GM12874 (cell line): ENCODE results near the gene F3.

ENCODE experiments used
- TF ChIP-seq, protein P1 (sequence below): IDR thresholded peaks from 2 replicates; pipeline ENCODE4 v1.5.1; 2011; ENCODE audit warnings: low read depth, mild to moderate bottlenecking, control low read depth, low read length, moderate library complexity; ENCODE audit not compliant: insufficient read depth

The F3 gene

GRCh38 chr1:94522304-94522703 lies 19.3 kb downstream of the F3 start:
- TF ChIP-seq, protein P1, sequence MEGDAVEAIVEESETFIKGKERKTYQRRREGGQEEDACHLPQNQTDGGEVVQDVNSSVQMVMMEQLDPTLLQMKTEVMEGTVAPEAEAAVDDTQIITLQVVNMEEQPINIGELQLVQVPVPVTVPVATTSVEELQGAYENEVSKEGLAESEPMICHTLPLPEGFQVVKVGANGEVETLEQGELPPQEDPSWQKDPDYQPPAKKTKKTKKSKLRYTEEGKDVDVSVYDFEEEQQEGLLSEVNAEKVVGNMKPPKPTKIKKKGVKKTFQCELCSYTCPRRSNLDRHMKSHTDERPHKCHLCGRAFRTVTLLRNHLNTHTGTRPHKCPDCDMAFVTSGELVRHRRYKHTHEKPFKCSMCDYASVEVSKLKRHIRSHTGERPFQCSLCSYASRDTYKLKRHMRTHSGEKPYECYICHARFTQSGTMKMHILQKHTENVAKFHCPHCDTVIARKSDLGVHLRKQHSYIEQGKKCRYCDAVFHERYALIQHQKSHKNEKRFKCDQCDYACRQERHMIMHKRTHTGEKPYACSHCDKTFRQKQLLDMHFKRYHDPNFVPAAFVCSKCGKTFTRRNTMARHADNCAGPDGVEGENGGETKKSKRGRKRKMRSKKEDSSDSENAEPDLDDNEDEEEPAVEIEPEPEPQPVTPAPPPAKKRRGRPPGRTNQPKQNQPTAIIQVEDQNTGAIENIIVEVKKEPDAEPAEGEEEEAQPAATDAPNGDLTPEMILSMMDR, result no peak

- TF ChIP-seq, protein P1, result no peak
Observed at GRCh38 chr1:94519351-94519750, 22.2 kb downstream of the F3 start.

DNA sequence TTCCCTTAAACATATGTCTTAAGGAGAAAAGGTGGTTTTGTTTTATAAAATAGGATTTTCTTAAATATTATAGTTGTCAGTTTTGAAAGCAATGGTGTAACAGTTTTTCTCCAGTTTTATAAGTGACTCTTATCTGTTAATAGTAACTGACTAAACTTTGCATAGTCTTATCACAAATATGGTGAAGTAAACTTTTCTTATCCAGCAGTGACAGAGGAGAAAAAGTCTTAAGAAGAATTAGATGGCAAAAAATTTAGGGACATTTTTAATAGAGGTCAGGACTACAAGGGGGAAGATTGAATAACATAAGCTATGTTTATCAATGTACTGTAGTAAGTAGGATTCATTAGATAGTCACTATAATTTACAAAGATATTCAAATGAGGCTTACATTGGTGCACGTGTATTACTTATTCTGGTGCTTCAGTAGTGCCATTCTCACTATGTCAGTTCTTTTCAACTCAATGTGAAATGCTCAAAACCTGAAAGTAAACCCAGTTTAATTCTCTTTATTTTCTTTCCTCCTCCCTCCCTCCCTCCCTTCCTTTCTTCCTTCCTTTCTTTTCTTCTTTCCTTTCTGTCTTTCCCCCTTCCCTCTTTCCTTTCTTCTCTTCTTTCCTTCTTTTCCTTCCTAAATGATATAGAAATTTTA lies 26.1 kb downstream of the F3 start:
- TF ChIP-seq, protein P1, result no peak

DNA sequence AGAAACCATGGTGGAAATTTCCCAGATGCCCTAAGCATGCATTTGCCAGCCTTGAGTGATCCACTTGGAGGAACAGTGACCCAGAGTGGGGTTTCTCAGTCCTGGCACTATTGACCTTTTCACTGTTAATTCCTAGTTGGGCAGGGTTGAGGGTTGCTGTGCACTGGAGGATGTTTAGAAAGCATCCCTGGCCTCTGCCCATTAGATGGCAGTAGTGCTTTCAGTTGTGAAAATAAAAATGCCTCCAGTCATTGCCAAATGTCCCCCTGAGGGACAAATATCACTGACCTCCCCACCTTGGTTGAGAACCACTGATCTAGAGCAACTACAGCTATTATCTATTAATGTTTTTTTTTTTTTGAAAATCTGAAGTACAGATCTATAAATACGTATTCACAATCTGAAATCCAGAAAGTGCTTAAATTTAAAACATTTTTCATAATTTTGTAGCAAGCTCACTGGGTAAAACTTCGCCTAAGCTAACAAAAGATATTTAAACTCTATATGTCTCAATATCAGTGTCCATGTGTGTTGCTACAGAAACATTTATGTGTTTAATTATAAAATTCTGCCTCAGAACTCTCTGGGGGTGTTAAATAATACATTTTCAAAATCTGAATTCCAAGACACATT lies 27.3 kb downstream of the F3 start:
- TF ChIP-seq, protein P1, result peak; percentile 63

- TF ChIP-seq, protein P1, result no peak
Observed at GRCh38 chr1:94512816-94513215, 28.7 kb downstream of the F3 start.

GRCh38 chr1:94504601-94505000 lies 37.0 kb downstream of the F3 start:
- TF ChIP-seq, protein P1, result no peak

GRCh38 chr1:94503153-94503552 lies 38.4 kb downstream of the F3 start:
- TF ChIP-seq, protein P1, result no peak
